Esophagus squamous epithelium (tissue), 5 donors: ENCODE measurements around the gene ACP1. TPM values are rescaled to one million over a fixed set of nuclear protein-coding genes. Genes with fewer than 3 reads are reported as not detected.

Experiments
- DNase-seq: peaks from one replicate; lab custom pipeline; 2025; lab: John Stamatoyannopoulos, UW
- H3K27ac ChIP-seq, 4 donors: fragments of 200-600 bp; sonication (generic); one replicate each; pipeline ENCODE4 v1.5.1; 2016 to 2019; ENCODE audit warnings: mild to moderate bottlenecking in 1 of 4
- H3K27me3 ChIP-seq, 4 donors: fragments of 200-600 bp; sonication (generic); 1 replicate in 3 of 4; 2 replicates in 1 of 4; pipeline versions ENCODE4 v1.5.1 to v1.6.0; 2017 to 2021; ENCODE audit warnings: antibody characterized with exemption in 1 of 4
- H3K36me3 ChIP-seq, 3 donors: fragments of 200-600 bp; sonication (generic); one replicate each; pipeline ENCODE4 v1.5.1; 2016 to 2019
- H3K4me1 ChIP-seq, 3 donors: fragments of 200-600 bp; sonication (generic); one replicate each; pipeline ENCODE4 v1.5.1; 2017 to 2019
- H3K4me3 ChIP-seq, 4 donors: fragments of 200-600 bp; sonication (generic); 1 replicate in 3 of 4; 2 replicates in 1 of 4; pipeline ENCODE4 v1.5.1; 2016 to 2019; ENCODE audit warnings: mild to moderate bottlenecking in 2 of 4, moderate library complexity in 1 of 4
- H3K9me3 ChIP-seq, 3 donors: fragments of 200-600 bp; sonication (generic); one replicate each; pipeline ENCODE4 v1.5.1; 2016 to 2019
- CTCF ChIP-seq, 6 experiments: fragments of 450-650 bp in 4 of 6; fragments of 200-600 bp in 2 of 6; sonication (generic) in 2 of 6; IDR thresholded peaks; one replicate each; pipeline ENCODE4 v1.5.1; 2016 to 2019; ENCODE audit warnings: antibody characterized with exemption in 6 of 6, mild to moderate bottlenecking in 4 of 6, moderate library complexity in 4 of 6
- POLR2A ChIP-seq, 4 donors: fragments of 450-650 bp; IDR thresholded peaks; one replicate each; pipeline ENCODE4 v1.6.1; 2017; ENCODE audit warnings: antibody characterized with exemption in 4 of 4, mild to moderate bottlenecking in 4 of 4, moderate library complexity in 3 of 4
- WGBS, 2 donors: methylation state at CpG; one replicate each; pipeline ENCODE4 v1.1.5; 2018; 5-methylcytosine and 5-hydroxymethylcytosine counted together
- intact Hi-C: fragments of 100-400 bp; cut with DNase I; formaldehyde crosslinking; loops from one replicate; pipeline ENCODE4 v1.15.0; 2022
- total RNA-seq, 4 donors: library from RNA; depleted of rRNA; stranded (reverse); fragments of >200 nt; gene quantifications; one replicate each; pipeline ENCODE4 v1.1.0, GENCODE V29; 2016
- donor health status: DM: yes; HTN: yes; CAD: no.

The ACP1 gene
- total RNA-seq, 4 donors from 2014 or later, result 50.3 to 93.1 (median 82.0) TPM

GRCh38 chr2:278927-279320 lies 14.2 kb downstream of the ACP1 start:
- no peak for TF ChIP-seq CTCF (IDR thresholded peaks at IDR 0.05)
- TF ChIP-seq POLR2A (IDR thresholded peaks at IDR 0.05), result no peak
- WGBS, 2 donors, result 89 to 90% methylated on average over 4 of the region's 4 CpGs
- Histone ChIP-seq H3K4me1 (no peaks in the 10 kb centered on the region), H3K9me3 (no peaks in the 10 kb centered on the region), H3K27me3 (no peaks in the 10 kb centered on the region), H3K27ac (no peak overlapping the region), H3K36me3 (peaks cover 10 to 92% (median 33%) of the 10 kb centered on the region in 3 donors), H3K4me3 (no peak overlapping the region)
- intact Hi-C loops, result no loop called here
- DNase-seq, result no peak

- H3K27ac ChIP-seq, result no peak overlapping the region
- no peak for DNase-seq
- no peaks in the 10 kb centered on the region for H3K27me3 ChIP-seq
- H3K4me3 ChIP-seq, result no peak overlapping the region
- peaks cover 10 to 89% (median 33%) of the 10 kb centered on the region in 3 donors for H3K36me3 ChIP-seq
- H3K4me1 ChIP-seq, result no peaks in the 10 kb centered on the region
- no peaks in the 10 kb centered on the region for H3K9me3 ChIP-seq
- intact Hi-C loops, result no loop called here
- TF ChIP-seq CTCF (IDR thresholded peaks at IDR 0.05), result no peak
- TF ChIP-seq POLR2A (IDR thresholded peaks at IDR 0.05), result no peak
- 79 to 82% methylated on average over 4 of the region's 4 CpGs for WGBS, 2 donors
Measured at GRCh38 chr2:279366-279765, 14.6 kb downstream of the ACP1 start.

GRCh38 chr2:279956-280649 lies 15.4 kb downstream of the ACP1 start:
- Histone ChIP-seq H3K36me3 (peaks cover 10 to 82% (median 33%) of the 10 kb centered on the region in 3 donors), H3K27me3 (no peaks in the 10 kb centered on the region)

GRCh38 chr2:280650-281110 lies 15.9 kb downstream of the ACP1 start:
- no peak for TF ChIP-seq CTCF (IDR thresholded peaks at IDR 0.05)
- no peak for TF ChIP-seq POLR2A (IDR thresholded peaks at IDR 0.05)
- intact Hi-C loops, result no loop called here
- WGBS, 2 donors, result 77 to 97% methylated on average over 3 to 4 of the region's 7 CpGs
- no peak overlapping the region for H3K4me3 ChIP-seq
- DNase-seq, result no peak
- H3K27ac ChIP-seq, result no peak overlapping the region
- peaks cover 10 to 76% (median 33%) of the 10 kb centered on the region in 3 donors for H3K36me3 ChIP-seq
- H3K4me1 ChIP-seq, result no peaks in the 10 kb centered on the region
- no peaks in the 10 kb centered on the region for H3K27me3 ChIP-seq
- no peaks in the 10 kb centered on the region for H3K9me3 ChIP-seq

More at GRCh38 chr2:279956-280649, 15.4 kb downstream of the ACP1 start:
- Histone ChIP-seq H3K4me1 (no peaks in the 10 kb centered on the region), H3K9me3 (no peaks in the 10 kb centered on the region), H3K4me3 (no peak overlapping the region), H3K27ac (no peak overlapping the region)
- DNase-seq, result no peak
- intact Hi-C loops, result no loop called here
- TF ChIP-seq POLR2A (IDR thresholded peaks at IDR 0.05), result no peak
- TF ChIP-seq CTCF (IDR thresholded peaks at IDR 0.05), result no peak
- 83 to 89% methylated on average over 4 of the region's 4 CpGs for WGBS, 2 donors

GRCh38 chr2:281381-281780 lies 16.6 kb downstream of the ACP1 start:
- WGBS, 2 donors, result 95 to 99% methylated on average over 8 to 9 of the region's 9 CpGs
- TF ChIP-seq POLR2A (IDR thresholded peaks at IDR 0.05) (no peak), CTCF (IDR thresholded peaks at IDR 0.05) (no peak)
- peaks cover 10 to 69% (median 27%) of the 10 kb centered on the region in 3 donors for H3K36me3 ChIP-seq
- no peaks in the 10 kb centered on the region for H3K27me3 ChIP-seq
- no peaks in the 10 kb centered on the region for H3K4me1 ChIP-seq
- no peak overlapping the region for H3K27ac ChIP-seq
- no peak overlapping the region for H3K4me3 ChIP-seq
- DNase-seq, result no peak
- H3K9me3 ChIP-seq, result no peaks in the 10 kb centered on the region
- intact Hi-C loops, result no loop called here
